ENCODE measurements around the gene MTCL1.

DNA sequence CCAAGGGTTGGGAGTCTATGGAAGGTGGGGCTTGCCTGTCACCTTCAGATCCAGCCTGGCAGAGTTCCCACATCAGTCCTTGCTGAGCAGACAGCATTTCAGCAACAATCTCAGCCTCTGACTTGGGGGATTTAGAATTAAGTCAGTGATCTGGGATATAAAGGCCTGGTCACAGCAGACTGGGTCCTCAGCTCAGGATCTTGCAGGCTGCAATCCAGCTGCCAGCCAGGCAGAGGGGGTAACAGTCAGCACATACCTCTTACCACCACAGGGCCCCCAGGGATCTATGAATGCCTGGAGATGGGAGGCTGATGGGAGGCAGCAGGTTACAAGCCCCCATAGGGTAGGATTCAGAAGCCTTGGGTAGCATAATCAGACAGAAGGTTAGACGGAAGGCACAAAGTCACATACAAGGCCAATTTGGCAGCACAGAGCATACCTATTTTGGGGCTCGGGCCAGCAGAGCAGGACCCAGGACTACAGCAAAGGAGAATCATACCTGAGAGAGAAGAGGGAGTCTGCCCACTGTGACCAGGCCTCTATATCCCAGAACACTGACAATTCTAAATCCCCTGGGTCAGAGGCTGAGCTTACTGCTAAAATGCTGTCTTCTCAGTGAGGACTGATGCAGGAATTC is 163.5 kb downstream of the MTCL1 start:
- TF ChIP-seq, protein P1, sequence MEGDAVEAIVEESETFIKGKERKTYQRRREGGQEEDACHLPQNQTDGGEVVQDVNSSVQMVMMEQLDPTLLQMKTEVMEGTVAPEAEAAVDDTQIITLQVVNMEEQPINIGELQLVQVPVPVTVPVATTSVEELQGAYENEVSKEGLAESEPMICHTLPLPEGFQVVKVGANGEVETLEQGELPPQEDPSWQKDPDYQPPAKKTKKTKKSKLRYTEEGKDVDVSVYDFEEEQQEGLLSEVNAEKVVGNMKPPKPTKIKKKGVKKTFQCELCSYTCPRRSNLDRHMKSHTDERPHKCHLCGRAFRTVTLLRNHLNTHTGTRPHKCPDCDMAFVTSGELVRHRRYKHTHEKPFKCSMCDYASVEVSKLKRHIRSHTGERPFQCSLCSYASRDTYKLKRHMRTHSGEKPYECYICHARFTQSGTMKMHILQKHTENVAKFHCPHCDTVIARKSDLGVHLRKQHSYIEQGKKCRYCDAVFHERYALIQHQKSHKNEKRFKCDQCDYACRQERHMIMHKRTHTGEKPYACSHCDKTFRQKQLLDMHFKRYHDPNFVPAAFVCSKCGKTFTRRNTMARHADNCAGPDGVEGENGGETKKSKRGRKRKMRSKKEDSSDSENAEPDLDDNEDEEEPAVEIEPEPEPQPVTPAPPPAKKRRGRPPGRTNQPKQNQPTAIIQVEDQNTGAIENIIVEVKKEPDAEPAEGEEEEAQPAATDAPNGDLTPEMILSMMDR (IDR thresholded peaks at IDR 0.05): no peak
- TF ChIP-seq POLR2A (IDR thresholded peaks at IDR 0.05): no peak

All from heart left ventricle (tissue), 13 donors.